Measurements from ENCODE around the gene TCF7L2.

- TF ChIP-seq POLR2A (IDR thresholded peaks at IDR 0.05) = no peak
- TF ChIP-seq, protein P1, sequence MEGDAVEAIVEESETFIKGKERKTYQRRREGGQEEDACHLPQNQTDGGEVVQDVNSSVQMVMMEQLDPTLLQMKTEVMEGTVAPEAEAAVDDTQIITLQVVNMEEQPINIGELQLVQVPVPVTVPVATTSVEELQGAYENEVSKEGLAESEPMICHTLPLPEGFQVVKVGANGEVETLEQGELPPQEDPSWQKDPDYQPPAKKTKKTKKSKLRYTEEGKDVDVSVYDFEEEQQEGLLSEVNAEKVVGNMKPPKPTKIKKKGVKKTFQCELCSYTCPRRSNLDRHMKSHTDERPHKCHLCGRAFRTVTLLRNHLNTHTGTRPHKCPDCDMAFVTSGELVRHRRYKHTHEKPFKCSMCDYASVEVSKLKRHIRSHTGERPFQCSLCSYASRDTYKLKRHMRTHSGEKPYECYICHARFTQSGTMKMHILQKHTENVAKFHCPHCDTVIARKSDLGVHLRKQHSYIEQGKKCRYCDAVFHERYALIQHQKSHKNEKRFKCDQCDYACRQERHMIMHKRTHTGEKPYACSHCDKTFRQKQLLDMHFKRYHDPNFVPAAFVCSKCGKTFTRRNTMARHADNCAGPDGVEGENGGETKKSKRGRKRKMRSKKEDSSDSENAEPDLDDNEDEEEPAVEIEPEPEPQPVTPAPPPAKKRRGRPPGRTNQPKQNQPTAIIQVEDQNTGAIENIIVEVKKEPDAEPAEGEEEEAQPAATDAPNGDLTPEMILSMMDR (IDR thresholded peaks at IDR 0.05) = no peak
These were observed 77.2 kb downstream of the TCF7L2 start for GRCh38 chr10:113027230-113027573.
